Activated B cell treated with CpG ODN at 0.5 μM for 24 hours (primary cell): ENCODE results near the gene CHD8. TPM values are rescaled to one million over a fixed set of nuclear protein-coding genes. Genes with fewer than 3 reads are reported as not detected.

ENCODE experiments used
- ATAC-seq: fragments of 200-7000 bp; cut with Tn5 transposase; one replicate; pipeline ENCODE4 v1.10.0; 2021; ENCODE audit warnings: low read depth, mild to moderate bottlenecking, moderate library complexity
- CTCF ChIA-PET: fragments of 350-600 bp; sonication (Branson Sonifier 250); formaldehyde crosslinking; loops from one replicate; lab custom pipeline; 2021; ENCODE audit warnings: antibody characterized with exemption; lab: Charles Lee
- POLR2A ChIA-PET: fragments of 350-600 bp; sonication (Branson Sonifier 250); formaldehyde crosslinking; loops from one replicate; lab custom pipeline; 2021; ENCODE audit warnings: antibody characterized with exemption; lab: Charles Lee
- DNase-seq: peaks from one replicate; pipeline ENCODE4 v3.0.0; 2022
- H3K27ac Mint-ChIP-seq: one replicate; pipeline ENCODE4 v1.8.0; 2020; ENCODE audit warnings: mixed read lengths
- H3K27me3 Mint-ChIP-seq: one replicate; pipeline ENCODE4 v1.8.0; 2021; ENCODE audit warnings: mixed read lengths
- H3K36me3 Mint-ChIP-seq: one replicate; pipeline ENCODE4 v1.8.0; 2021; ENCODE audit warnings: low read depth, mixed read lengths
- H3K4me1 Mint-ChIP-seq: one replicate; pipeline ENCODE4 v1.8.0; 2021; ENCODE audit warnings: mixed read lengths
- H3K4me3 Mint-ChIP-seq: one replicate; pipeline ENCODE4 v1.8.0; 2020; ENCODE audit warnings: mild to moderate bottlenecking, mixed read lengths
- H3K9me3 Mint-ChIP-seq: one replicate; pipeline ENCODE4 v1.8.0; 2020; ENCODE audit warnings: mixed read lengths
- intact Hi-C: fragments of 100-400 bp; cut with micrococcal nuclease; formaldehyde crosslinking; loops from one replicate; pipeline ENCODE4 v1.15.1; 2024
- total RNA-seq: library from RNA; stranded (reverse); gene quantifications from 2 replicates; pipeline ENCODE4 v1.2.3, GENCODE V29; 2022
- TF ChIP-seq, protein P1 (sequence below): fragments of 200-600 bp; IDR thresholded peaks from one replicate; pipeline ENCODE4 v1.8.0; 2022; ENCODE audit warnings: antibody characterized with exemption, mild to moderate bottlenecking

CHD8 gene
- total RNA-seq, 1 donor from 2014 or later: 133 TPM

- intact Hi-C loops: loop anchor here (1.0 kb wide), 5 partner anchors 19 to 120 kb away; partner anchors contain the start of genes CHD8, METTL3, SUPT16H and TOX4
- H3K36me3 Mint-ChIP-seq: peaks cover 18% of the 10 kb centered on the region
- no peaks in the 10 kb centered on the region for H3K9me3 Mint-ChIP-seq
- peaks cover 56% of the 10 kb centered on the region for H3K4me1 Mint-ChIP-seq
- peak overlapping the region; percentile 84 for H3K4me3 Mint-ChIP-seq
- H3K27me3 Mint-ChIP-seq: no peaks in the 10 kb centered on the region
- peak overlapping the region; percentile 87 for H3K27ac Mint-ChIP-seq
- ChIA-PET CTCF (interaction anchor here (0.9 to 2.2 kb wide), 2 partner anchors 16 to 19 kb away, joined by 4 to 23 read pairs; partner anchors contain the start of gene CHD8), POLR2A (interaction anchor here (0.5 to 3.8 kb wide), 20 partner anchors 8 to 1657 kb away, joined by 3 to 139 read pairs (median 6); partner anchors contain the start of genes CHD8, METTL3, RAB2B and SUPT16H)
- peak; percentile 99 for ATAC-seq
- TF ChIP-seq, protein P1, sequence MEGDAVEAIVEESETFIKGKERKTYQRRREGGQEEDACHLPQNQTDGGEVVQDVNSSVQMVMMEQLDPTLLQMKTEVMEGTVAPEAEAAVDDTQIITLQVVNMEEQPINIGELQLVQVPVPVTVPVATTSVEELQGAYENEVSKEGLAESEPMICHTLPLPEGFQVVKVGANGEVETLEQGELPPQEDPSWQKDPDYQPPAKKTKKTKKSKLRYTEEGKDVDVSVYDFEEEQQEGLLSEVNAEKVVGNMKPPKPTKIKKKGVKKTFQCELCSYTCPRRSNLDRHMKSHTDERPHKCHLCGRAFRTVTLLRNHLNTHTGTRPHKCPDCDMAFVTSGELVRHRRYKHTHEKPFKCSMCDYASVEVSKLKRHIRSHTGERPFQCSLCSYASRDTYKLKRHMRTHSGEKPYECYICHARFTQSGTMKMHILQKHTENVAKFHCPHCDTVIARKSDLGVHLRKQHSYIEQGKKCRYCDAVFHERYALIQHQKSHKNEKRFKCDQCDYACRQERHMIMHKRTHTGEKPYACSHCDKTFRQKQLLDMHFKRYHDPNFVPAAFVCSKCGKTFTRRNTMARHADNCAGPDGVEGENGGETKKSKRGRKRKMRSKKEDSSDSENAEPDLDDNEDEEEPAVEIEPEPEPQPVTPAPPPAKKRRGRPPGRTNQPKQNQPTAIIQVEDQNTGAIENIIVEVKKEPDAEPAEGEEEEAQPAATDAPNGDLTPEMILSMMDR: no peak
- DNase-seq: peak; percentile 96
These were observed 18.6 kb downstream of the CHD8 start for GRCh38 chr14:21437063-21437901.

DNA sequence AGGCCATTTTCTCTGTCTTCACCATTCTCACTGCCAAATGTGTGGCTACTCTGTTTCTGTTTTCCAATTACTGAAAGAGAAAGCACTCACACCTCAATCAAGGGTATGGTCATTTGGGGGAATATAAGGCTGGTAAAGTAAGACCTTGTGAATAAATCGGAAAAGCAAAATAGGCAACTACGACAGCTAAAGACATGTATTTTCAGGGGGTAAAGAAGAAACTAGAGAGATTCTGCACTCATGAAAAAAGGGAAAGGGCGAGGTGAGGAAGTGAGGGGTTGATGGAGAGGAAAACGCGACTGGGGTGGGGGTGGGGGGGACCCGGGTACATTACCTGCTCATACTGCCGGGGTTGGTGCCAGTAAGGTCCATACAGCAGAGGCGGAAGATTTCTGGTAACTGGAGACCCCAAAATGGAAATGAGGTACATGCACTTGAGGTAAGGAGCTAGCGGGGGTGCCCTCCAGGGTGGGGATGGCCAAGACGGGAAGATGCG is 19.3 kb downstream of the CHD8 start:
- Mint-ChIP-seq H3K9me3 (no peaks in the 10 kb centered on the region), H3K27me3 (no peaks in the 10 kb centered on the region), H3K4me3 (peak overlapping the region; percentile 84), H3K27ac (peak overlapping the region; percentile 87), H3K36me3 (peaks cover 21% of the 10 kb centered on the region), H3K4me1 (peaks cover 56% of the 10 kb centered on the region)
- TF ChIP-seq, protein P1: no peak
- ATAC-seq (peak; percentile 9), DNase-seq (no peak)
- POLR2A ChIA-PET: interaction anchor here (0.6 to 3.8 kb wide), 12 partner anchors 8 to 334 kb away, joined by 3 to 139 read pairs (median 8); partner anchors contain the start of genes CHD8, METTL3, RAB2B and SUPT16H
- CTCF ChIA-PET: interaction anchor here (2.2 kb wide), 1 partner anchor 19 kb away, joined by 23 read pairs; the partner anchor contains the start of gene CHD8
- intact Hi-C loops: loop anchor here (1.0 kb wide), 5 partner anchors 20 to 121 kb away; partner anchors contain the start of genes CHD8, METTL3, SUPT16H and TOX4

DNA sequence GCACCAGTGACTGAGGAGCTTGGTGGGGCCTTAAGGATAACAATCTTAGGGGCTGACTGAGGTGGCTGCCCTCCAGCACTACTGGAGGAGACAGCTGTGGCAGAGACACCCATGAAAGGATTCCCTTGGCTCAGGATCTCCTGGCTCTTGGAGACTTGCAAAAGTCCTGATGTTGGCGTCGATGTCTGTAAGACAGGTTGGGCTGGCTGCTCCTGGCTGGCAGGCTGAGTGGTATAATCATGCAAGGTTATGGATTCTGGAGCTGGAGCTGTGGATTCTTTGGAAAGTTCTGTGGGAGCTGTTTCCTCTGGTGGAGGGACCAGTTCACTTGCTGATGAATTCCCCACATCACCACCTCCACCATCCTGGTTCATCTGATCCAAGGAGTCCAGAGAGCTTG is 24.8 kb downstream of the CHD8 start:
- H3K27ac Mint-ChIP-seq: no peak overlapping the region
- TF ChIP-seq, protein P1: no peak
- H3K36me3 Mint-ChIP-seq: peaks cover 63% of the 10 kb centered on the region
- DNase-seq: no peak
- ATAC-seq: no peak
- H3K4me3 Mint-ChIP-seq: no peak overlapping the region
- no peaks in the 10 kb centered on the region for H3K27me3 Mint-ChIP-seq
- no peaks in the 10 kb centered on the region for H3K9me3 Mint-ChIP-seq
- ChIA-PET CTCF (no interaction called here), POLR2A (no interaction called here)
- peaks cover 24% of the 10 kb centered on the region for H3K4me1 Mint-ChIP-seq
- intact Hi-C loops: no loop called here

DNA sequence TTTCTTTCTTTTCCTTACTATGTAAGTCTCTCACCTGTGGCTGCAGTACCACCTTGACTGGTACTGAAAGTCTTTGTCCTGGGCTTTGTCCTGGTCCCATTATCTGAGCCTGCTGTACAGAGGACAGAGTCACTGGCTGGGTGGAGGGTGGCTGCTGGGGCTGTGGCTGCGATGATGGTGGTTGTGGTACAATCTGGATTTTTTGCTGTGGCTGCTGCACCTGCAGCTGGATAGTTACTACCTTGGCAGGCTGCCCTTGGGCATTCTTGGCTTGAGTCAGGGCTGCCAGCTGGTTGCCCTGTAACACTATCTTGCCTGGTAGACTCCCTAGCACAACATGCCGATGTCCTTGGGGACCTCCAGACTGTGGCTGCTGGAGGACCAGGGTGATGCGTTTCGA is 27.0 kb downstream of the CHD8 start:
- intact Hi-C loops: no loop called here
- CTCF ChIA-PET: no interaction called here

More for the DNA sequence above, 27.0 kb downstream of the CHD8 start:
- Mint-ChIP-seq H3K4me1 (peaks cover 4% of the 10 kb centered on the region), H3K36me3 (peaks cover 80% of the 10 kb centered on the region), H3K4me3 (no peak overlapping the region), H3K27me3 (no peaks in the 10 kb centered on the region), H3K27ac (no peak overlapping the region), H3K9me3 (no peaks in the 10 kb centered on the region)
- ATAC-seq: no peak
- no peak for DNase-seq
- TF ChIP-seq, protein P1: no peak
- POLR2A ChIA-PET: no interaction called here
